Panc1 (cell line): ENCODE results near the gene SLC25A36. TPM values are rescaled to one million over a fixed set of nuclear protein-coding genes. Genes with fewer than 3 reads are reported as not detected.

ENCODE experiments used
- ATAC-seq: fragments of 200-7000 bp; cut with Tn5 transposase; 2 replicates; pipeline ENCODE4 v1.9.1; 2020; ENCODE audit warnings: mild to moderate bottlenecking, moderate library complexity
- BruUV-seq: library from RNA; stranded (reverse); fragments of 400-500 nt; replicated peaks from 2 replicates; lab custom pipeline; 2021; lab: Mats Ljungman, UMichigan
- CTCF ChIA-PET: fragments of 300-600 bp; sonication (Branson Sonifier 250); formaldehyde crosslinking; loops from one replicate; lab custom pipeline; 2022; ENCODE audit warnings: antibody characterized with exemption; lab: Charles Lee
- POLR2A ChIA-PET: fragments of 300-600 bp; sonication (Branson Sonifier 250); formaldehyde crosslinking; loops from one replicate; lab custom pipeline; 2022; ENCODE audit warnings: antibody characterized with exemption; lab: Charles Lee
- DNase-seq: peaks from one replicate; pipeline ENCODE4 v3.0.0-alpha.2; 2010; ENCODE audit warnings: low read depth, low spot score
- H3K27ac ChIP-seq: 2 replicates; pipeline ENCODE4 v1.5.1; 2011; ENCODE audit warnings: mild to moderate bottlenecking, low read length, inconsistent platforms
- H3K27me3 ChIP-seq: fragments of 200-500 bp; sonication (Bioruptor generic); 2 replicates; pipeline ENCODE4 v1.6.0; 2014; ENCODE audit warnings: low read length, inconsistent platforms; ENCODE audit not compliant: control insufficient read depth, insufficient read depth
- H3K36me3 ChIP-seq: fragments of 200-500 bp; sonication (Bioruptor generic); 2 replicates; pipeline ENCODE4 v1.5.1; 2014; ENCODE audit warnings: inconsistent platforms, mild to moderate bottlenecking, low read length, moderate library complexity; ENCODE audit not compliant: control insufficient read depth, insufficient read depth
- H3K4me1 ChIP-seq: 2 replicates; pipeline ENCODE4 v1.5.1; 2011; ENCODE audit warnings: inconsistent platforms, mild to moderate bottlenecking, low read length, moderate library complexity; ENCODE audit not compliant: control insufficient read depth, insufficient read depth
- H3K4me3 ChIP-seq, 2 experiments: 2 replicates each; pipeline ENCODE4 v1.5.1; 2011 to 2012; ENCODE audit warnings: low read depth in 2 of 2, low read length in 2 of 2, mild to moderate bottlenecking in 2 of 2, inconsistent platforms in 1 of 2, moderate library complexity in 1 of 2
- H3K9me3 ChIP-seq: fragments of 200-500 bp; sonication (Bioruptor generic); 2 replicates; pipeline ENCODE4 v1.5.1; 2014; ENCODE audit warnings: low read depth, mild to moderate bottlenecking, inconsistent platforms, low read length, moderate library complexity; ENCODE audit not compliant: control insufficient read depth, insufficient read depth
- CTCF ChIP-seq: fragments of 450-650 bp; IDR thresholded peaks from 2 replicates; pipeline ENCODE4 v1.5.1; 2017; ENCODE audit warnings: mild to moderate bottlenecking
- POLR2AphosphoS5 ChIP-seq: IDR thresholded peaks from 2 replicates; pipeline ENCODE4 v1.6.1; 2012; ENCODE audit warnings: mild to moderate bottlenecking, low read depth, low read length, moderate library complexity
- SIN3A ChIP-seq: IDR thresholded peaks from 2 replicates; pipeline ENCODE4 v1.6.1; 2012; ENCODE audit warnings: low read depth, mild to moderate bottlenecking, low read length, moderate library complexity, borderline replicate concordance; ENCODE audit not compliant: insufficient read depth
- TCF7L2 ChIP-seq: IDR thresholded peaks from 2 replicates; pipeline ENCODE4 v1.6.1; 2011; ENCODE audit warnings: mild to moderate bottlenecking, low read depth, low read length, inconsistent platforms
- in situ Hi-C: cut with HindIII; loops from 2 replicates; pipeline ENCODE4 v1.10.0; 2016; ENCODE audit warnings: low sequenced_read_pairs, low pct_unique_long_range_greater_than_20kb
- intact Hi-C: fragments of 100-400 bp; cut with micrococcal nuclease; formaldehyde crosslinking; loops from one replicate; pipeline ENCODE4 v1.10.0; 2022; ENCODE audit not compliant: unreplicated experiment
- total RNA-seq: library from RNA; stranded (reverse); gene quantifications from one replicate; pipeline ENCODE4 v1.2.1, GENCODE V29; 2021; ENCODE audit not compliant: unreplicated experiment
- TF ChIP-seq, protein P1 (sequence below), 2 experiments: IDR thresholded peaks; 2 replicates each; pipeline ENCODE4 v1.6.1; 2011 to 2012; ENCODE audit warnings: low read depth in 2 of 2, control low read depth in 1 of 2, low read length in 1 of 2, mild to moderate bottlenecking in 1 of 2, moderate library complexity in 1 of 2; ENCODE audit not compliant: insufficient read depth in 1 of 2

SLC25A36 gene
- total RNA-seq, 1 experiment from 2014 or later = 69.5 TPM

DNA sequence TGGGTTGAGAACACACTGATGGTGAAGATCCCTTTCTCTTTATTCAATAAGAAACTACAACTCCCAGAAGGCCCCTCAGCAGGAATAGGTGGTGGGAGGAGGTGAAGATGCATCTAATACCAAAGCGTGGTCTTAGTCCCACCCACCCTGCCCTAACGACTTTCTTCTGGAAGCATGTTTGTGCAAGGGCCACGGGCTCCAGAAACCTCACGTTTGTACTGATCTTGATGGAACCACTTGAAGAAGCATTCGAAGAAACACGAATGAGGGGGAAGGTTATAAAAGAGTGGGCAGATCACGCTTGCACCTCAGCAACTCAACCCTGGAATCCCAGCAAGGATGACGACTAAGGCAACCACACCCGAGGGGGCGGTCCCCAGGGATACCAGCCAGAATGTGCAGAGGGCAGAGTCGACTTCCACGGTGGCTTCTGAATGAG, 10.6 kb upstream of the SLC25A36 start:
- intact Hi-C loops (no loop called here), in situ Hi-C loops (no loop called here)
- no peak for ATAC-seq
- Histone ChIP-seq H3K4me1 (no peaks in the 10 kb centered on the region), H3K27me3 (peaks cover 19% of the 10 kb centered on the region), H3K9me3 (no peaks in the 10 kb centered on the region), H3K36me3 (no peaks in the 10 kb centered on the region), H3K27ac (no peak overlapping the region), H3K4me3 (no peak overlapping the region)
- ChIA-PET POLR2A (no interaction called here), CTCF (no interaction called here)
- BruUV-seq = no TSS peak
- no peak for DNase-seq
- no peak for TF ChIP-seq POLR2AphosphoS5
- TF ChIP-seq SIN3A = no peak
- TF ChIP-seq, protein P1, sequence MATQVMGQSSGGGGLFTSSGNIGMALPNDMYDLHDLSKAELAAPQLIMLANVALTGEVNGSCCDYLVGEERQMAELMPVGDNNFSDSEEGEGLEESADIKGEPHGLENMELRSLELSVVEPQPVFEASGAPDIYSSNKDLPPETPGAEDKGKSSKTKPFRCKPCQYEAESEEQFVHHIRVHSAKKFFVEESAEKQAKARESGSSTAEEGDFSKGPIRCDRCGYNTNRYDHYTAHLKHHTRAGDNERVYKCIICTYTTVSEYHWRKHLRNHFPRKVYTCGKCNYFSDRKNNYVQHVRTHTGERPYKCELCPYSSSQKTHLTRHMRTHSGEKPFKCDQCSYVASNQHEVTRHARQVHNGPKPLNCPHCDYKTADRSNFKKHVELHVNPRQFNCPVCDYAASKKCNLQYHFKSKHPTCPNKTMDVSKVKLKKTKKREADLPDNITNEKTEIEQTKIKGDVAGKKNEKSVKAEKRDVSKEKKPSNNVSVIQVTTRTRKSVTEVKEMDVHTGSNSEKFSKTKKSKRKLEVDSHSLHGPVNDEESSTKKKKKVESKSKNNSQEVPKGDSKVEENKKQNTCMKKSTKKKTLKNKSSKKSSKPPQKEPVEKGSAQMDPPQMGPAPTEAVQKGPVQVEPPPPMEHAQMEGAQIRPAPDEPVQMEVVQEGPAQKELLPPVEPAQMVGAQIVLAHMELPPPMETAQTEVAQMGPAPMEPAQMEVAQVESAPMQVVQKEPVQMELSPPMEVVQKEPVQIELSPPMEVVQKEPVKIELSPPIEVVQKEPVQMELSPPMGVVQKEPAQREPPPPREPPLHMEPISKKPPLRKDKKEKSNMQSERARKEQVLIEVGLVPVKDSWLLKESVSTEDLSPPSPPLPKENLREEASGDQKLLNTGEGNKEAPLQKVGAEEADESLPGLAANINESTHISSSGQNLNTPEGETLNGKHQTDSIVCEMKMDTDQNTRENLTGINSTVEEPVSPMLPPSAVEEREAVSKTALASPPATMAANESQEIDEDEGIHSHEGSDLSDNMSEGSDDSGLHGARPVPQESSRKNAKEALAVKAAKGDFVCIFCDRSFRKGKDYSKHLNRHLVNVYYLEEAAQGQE (IDR thresholded peaks at IDR 0.05; ENCODE audit: insufficient read depth in 1 of 2, low read depth in 2 of 2, low read length in 1 of 2) = no peak
- TF ChIP-seq TCF7L2 = no peak
- no peak for TF ChIP-seq CTCF

DNA sequence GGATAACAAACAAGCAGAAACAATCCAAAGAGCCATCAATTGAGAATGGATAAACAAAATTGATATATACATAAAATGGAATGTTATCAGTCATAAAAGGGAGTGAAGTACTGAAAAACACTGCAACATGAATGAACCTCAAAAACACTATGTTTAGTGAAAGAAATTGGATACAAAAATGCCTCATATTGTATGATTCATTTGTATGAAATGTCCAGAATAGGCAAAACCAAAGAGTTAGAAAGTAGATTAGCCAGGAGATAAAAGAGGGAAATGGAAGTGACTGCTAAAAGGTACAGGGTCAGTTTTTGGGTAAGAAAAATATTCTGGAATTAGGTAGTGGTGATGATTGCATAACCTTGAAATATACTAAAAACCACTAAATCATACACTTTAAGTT, 9.8 kb upstream of the SLC25A36 start:
- ChIA-PET POLR2A (no interaction called here), CTCF (no interaction called here)
- DNase-seq (no peak), ATAC-seq (no peak)
- no peaks in the 10 kb centered on the region for H3K4me1 ChIP-seq
- no peak for TF ChIP-seq POLR2AphosphoS5
- no peak overlapping the region for H3K4me3 ChIP-seq
- in situ Hi-C loops (no loop called here), intact Hi-C loops (no loop called here)
- no peaks in the 10 kb centered on the region for H3K9me3 ChIP-seq
- H3K36me3 ChIP-seq = no peaks in the 10 kb centered on the region
- H3K27me3 ChIP-seq = peaks cover 17% of the 10 kb centered on the region
- H3K27ac ChIP-seq = no peak overlapping the region
- BruUV-seq = no TSS peak

DNA sequence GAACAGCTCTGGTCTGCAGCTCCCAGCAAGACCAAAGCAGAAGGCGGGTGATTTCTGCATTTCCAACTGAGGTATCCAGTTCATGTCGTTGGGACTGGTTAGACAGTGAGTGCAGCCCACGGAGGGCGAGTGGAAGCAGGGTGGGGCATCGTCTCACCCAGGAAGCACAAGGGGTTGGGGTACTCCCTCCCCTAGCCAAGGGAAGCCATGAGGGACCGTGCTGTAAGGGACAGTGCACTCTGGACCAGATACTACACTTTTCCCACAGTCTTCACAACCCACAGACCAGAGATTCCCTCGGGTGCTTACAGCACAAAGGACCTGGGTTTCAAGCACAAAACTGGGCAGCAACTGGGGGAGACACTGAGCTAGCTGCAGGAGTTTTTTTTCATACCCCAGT, 8.5 kb upstream of the SLC25A36 start:
- no peaks in the 10 kb centered on the region for H3K9me3 ChIP-seq
- H3K27me3 ChIP-seq = peaks cover 13% of the 10 kb centered on the region
- no peak for ATAC-seq
- ChIA-PET CTCF (no interaction called here), POLR2A (no interaction called here)
- H3K36me3 ChIP-seq = no peaks in the 10 kb centered on the region
- intact Hi-C loops (no loop called here), in situ Hi-C loops (no loop called here)
- no peak overlapping the region for H3K4me3 ChIP-seq
- no peak for DNase-seq
- no peak overlapping the region for H3K27ac ChIP-seq
- H3K4me1 ChIP-seq = no peaks in the 10 kb centered on the region
- TF ChIP-seq POLR2AphosphoS5 = no peak
- no peak for TF ChIP-seq CTCF
- no peak for TF ChIP-seq TCF7L2
- TF ChIP-seq SIN3A = no peak
- TF ChIP-seq, protein P1 (IDR thresholded peaks at IDR 0.05; ENCODE audit: insufficient read depth in 1 of 2, low read depth in 2 of 2, low read length in 1 of 2) = no peak
- BruUV-seq = no TSS peak
